Measurements from ENCODE around the gene DGKH. TPM values are rescaled to one million over a fixed set of nuclear protein-coding genes. Genes with fewer than 3 reads are reported as not detected.
"Not testable (repeated sequence)": the region's sequence is repeated elsewhere in the genome, so short reads cannot be mapped to it uniquely, and the experiment has no call there.

Gene DGKH
- total RNA-seq, 1 donor from 2014 or later = 16.8 TPM

DNA sequence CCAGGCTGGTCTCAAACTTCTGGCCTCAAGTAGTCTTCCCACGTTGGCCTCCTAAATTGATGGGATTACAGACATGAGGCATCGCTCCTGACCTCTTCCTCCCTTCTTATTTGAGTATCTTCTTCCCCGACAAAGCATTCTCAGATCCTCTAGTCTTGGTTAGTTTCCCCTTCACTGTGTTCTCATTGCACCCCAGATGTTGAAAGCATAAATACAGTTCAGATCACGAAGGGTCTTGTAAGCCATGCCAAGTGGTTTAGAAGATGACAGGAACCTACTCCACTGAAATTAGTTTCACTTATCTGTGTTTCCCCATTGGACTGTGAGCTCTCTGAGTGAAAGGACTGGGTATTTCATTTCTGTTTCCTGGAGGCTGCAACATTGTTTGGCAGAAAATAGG is 100.7 kb downstream of the DGKH start:
- DNase-seq (ENCODE audit: low read depth) (no peak), FAIRE-seq (no peak)
- peaks cover 8% of the 10 kb centered on the region for H3K36me3 ChIP-seq (ENCODE audit: control insufficient read depth, insufficient read depth, low read length)
- no peaks in the 10 kb centered on the region for H3K27me3 ChIP-seq (ENCODE audit: control insufficient read depth, insufficient read depth, low read length)
- TF ChIP-seq, protein P1, sequence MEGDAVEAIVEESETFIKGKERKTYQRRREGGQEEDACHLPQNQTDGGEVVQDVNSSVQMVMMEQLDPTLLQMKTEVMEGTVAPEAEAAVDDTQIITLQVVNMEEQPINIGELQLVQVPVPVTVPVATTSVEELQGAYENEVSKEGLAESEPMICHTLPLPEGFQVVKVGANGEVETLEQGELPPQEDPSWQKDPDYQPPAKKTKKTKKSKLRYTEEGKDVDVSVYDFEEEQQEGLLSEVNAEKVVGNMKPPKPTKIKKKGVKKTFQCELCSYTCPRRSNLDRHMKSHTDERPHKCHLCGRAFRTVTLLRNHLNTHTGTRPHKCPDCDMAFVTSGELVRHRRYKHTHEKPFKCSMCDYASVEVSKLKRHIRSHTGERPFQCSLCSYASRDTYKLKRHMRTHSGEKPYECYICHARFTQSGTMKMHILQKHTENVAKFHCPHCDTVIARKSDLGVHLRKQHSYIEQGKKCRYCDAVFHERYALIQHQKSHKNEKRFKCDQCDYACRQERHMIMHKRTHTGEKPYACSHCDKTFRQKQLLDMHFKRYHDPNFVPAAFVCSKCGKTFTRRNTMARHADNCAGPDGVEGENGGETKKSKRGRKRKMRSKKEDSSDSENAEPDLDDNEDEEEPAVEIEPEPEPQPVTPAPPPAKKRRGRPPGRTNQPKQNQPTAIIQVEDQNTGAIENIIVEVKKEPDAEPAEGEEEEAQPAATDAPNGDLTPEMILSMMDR (IDR thresholded peaks at IDR 0.05; ENCODE audit: insufficient read depth, low read length, severe bottlenecking) = no peak
- H3K4me3 ChIP-seq (ENCODE audit: low read depth, low read length) = no peak overlapping the region

GRCh38 chr13:42151781-42152180 is 103.3 kb downstream of the DGKH start:
- Histone ChIP-seq H3K27me3 (ENCODE audit: control insufficient read depth, insufficient read depth, low read length) (no peaks in the 10 kb centered on the region), H3K36me3 (ENCODE audit: control insufficient read depth, insufficient read depth, low read length) (peaks cover 8% of the 10 kb centered on the region), H3K4me3 (ENCODE audit: low read depth, low read length) (no peak overlapping the region)
- DNase-seq (ENCODE audit: low read depth) (no peak), FAIRE-seq (no peak)
- TF ChIP-seq, protein P1 (IDR thresholded peaks at IDR 0.05; ENCODE audit: insufficient read depth, low read length, severe bottlenecking) = no peak

GRCh38 chr13:42152495-42152894 is 104.0 kb downstream of the DGKH start:
- TF ChIP-seq, protein P1 (IDR thresholded peaks at IDR 0.05; ENCODE audit: insufficient read depth, low read length, severe bottlenecking) = no peak
- DNase-seq (ENCODE audit: low read depth) = no peak
- Histone ChIP-seq H3K4me3 (ENCODE audit: low read depth, low read length) (no peak overlapping the region), H3K36me3 (ENCODE audit: control insufficient read depth, insufficient read depth, low read length) (peaks cover 8% of the 10 kb centered on the region), H3K27me3 (ENCODE audit: control insufficient read depth, insufficient read depth, low read length) (no peaks in the 10 kb centered on the region)
- FAIRE-seq = no peak

GRCh38 chr13:42153199-42154113 is 105.0 kb downstream of the DGKH start:
- TF ChIP-seq, protein P1 (IDR thresholded peaks at IDR 0.05; ENCODE audit: insufficient read depth, low read length, severe bottlenecking) = no peak
- DNase-seq (ENCODE audit: low read depth) = no peak
- no peak for FAIRE-seq
- no peaks in the 10 kb centered on the region for H3K27me3 ChIP-seq (ENCODE audit: control insufficient read depth, insufficient read depth, low read length)
- H3K4me3 ChIP-seq (ENCODE audit: low read depth, low read length) = no peak overlapping the region
- H3K36me3 ChIP-seq (ENCODE audit: control insufficient read depth, insufficient read depth, low read length) = peaks cover 8% of the 10 kb centered on the region

GRCh38 chr13:42155251-42155650 is 106.8 kb downstream of the DGKH start:
- H3K27me3 ChIP-seq (ENCODE audit: control insufficient read depth, insufficient read depth, low read length) = no peaks in the 10 kb centered on the region
- TF ChIP-seq, protein P1 (IDR thresholded peaks at IDR 0.05; ENCODE audit: insufficient read depth, low read length, severe bottlenecking) = no peak
- no peak for FAIRE-seq
- peaks cover 16% of the 10 kb centered on the region for H3K36me3 ChIP-seq (ENCODE audit: control insufficient read depth, insufficient read depth, low read length)
- no peak for DNase-seq (ENCODE audit: low read depth)
- H3K4me3 ChIP-seq (ENCODE audit: low read depth, low read length) = no peak overlapping the region

DNA sequence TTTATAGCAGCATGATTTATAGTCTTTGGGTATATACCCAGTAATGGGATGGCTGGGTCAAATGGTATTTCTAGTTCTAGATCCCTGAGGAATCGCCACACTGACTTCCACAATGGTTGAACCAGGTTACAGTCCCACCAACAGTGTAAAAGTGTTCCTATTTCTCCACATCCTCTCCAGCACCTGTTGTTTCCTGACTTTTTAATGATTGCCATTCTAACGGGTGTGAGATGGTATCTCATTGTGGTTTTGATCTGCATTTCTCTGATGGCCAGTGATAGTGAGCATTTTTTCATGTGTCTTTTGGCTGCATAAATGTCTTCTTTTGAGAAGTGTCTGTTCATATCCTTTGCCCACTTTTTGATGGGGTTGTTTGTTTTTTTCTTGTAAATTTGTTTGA is 114.9 kb downstream of the DGKH start:
- peaks cover 14% of the 10 kb centered on the region for H3K36me3 ChIP-seq (ENCODE audit: control insufficient read depth, insufficient read depth, low read length)
- not testable (repeated sequence) for H3K27me3 ChIP-seq (ENCODE audit: control insufficient read depth, insufficient read depth, low read length); H3K4me3 ChIP-seq (ENCODE audit: low read depth, low read length); FAIRE-seq; DNase-seq (ENCODE audit: low read depth)

DNA sequence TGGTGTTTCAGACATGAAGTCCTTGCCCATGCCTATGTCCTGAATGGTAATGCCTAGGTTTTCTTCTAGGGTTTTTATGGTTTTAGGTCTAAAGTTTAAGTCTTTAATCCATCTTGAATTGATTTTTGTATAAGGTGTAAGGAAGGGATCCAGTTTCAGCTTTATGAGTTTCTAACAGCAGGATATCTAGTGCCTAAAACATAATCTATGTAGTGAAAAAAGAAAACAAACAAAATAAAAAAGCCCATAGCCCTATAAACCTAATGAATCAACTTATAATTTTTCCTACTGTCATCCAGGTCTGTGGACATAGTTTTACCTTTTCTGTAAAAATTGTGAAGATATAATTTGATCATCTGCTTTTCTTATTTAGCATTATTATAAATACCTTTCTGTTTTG is 115.5 kb downstream of the DGKH start:
- FAIRE-seq; H3K27me3 ChIP-seq (ENCODE audit: control insufficient read depth, insufficient read depth, low read length); H3K4me3 ChIP-seq (ENCODE audit: low read depth, low read length); DNase-seq (ENCODE audit: low read depth): not testable (repeated sequence)
- peaks cover 12% of the 10 kb centered on the region for H3K36me3 ChIP-seq (ENCODE audit: control insufficient read depth, insufficient read depth, low read length)

All from bronchial epithelial cell (primary cell).